Measurements from ENCODE around the gene GAS1. TPM values are rescaled to one million over a fixed set of nuclear protein-coding genes. Genes with fewer than 3 reads are reported as not detected.

The GAS1 gene
- total RNA-seq, 4 donors from 2014 or later: 22.8 to 50.6 (median 40.1) TPM

DNA sequence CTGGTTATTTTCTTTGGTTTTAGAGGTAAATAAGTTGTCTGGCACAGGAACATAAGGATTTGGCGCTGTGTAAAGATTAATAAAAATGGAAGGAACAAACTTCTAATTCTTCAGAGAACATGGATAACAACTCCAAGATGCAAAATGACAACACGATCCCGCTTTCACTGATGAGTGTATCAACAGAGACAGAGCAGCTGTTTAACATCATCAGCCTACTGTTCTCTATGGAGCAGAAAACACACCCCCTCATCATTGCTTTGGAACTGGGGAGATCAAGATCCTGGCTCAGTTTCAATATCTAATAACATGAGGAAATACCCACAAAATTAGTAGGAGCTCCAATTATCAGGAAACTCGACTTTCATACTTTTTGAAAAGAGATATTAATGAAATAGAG lies 8.3 kb upstream of the GAS1 start:
- 77% methylated on average over 4 of the region's 4 CpGs for WGBS
- H3K27ac ChIP-seq: no peak overlapping the region
- TF ChIP-seq POLR2AphosphoS5 (IDR thresholded peaks at IDR 0.05) (no peak), EP300 (IDR thresholded peaks at IDR 0.05) (no peak), POLR2A (IDR thresholded peaks at IDR 0.05) (no peak)
- TF ChIP-seq, protein P1, sequence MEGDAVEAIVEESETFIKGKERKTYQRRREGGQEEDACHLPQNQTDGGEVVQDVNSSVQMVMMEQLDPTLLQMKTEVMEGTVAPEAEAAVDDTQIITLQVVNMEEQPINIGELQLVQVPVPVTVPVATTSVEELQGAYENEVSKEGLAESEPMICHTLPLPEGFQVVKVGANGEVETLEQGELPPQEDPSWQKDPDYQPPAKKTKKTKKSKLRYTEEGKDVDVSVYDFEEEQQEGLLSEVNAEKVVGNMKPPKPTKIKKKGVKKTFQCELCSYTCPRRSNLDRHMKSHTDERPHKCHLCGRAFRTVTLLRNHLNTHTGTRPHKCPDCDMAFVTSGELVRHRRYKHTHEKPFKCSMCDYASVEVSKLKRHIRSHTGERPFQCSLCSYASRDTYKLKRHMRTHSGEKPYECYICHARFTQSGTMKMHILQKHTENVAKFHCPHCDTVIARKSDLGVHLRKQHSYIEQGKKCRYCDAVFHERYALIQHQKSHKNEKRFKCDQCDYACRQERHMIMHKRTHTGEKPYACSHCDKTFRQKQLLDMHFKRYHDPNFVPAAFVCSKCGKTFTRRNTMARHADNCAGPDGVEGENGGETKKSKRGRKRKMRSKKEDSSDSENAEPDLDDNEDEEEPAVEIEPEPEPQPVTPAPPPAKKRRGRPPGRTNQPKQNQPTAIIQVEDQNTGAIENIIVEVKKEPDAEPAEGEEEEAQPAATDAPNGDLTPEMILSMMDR (IDR thresholded peaks at IDR 0.05): no peak

DNA sequence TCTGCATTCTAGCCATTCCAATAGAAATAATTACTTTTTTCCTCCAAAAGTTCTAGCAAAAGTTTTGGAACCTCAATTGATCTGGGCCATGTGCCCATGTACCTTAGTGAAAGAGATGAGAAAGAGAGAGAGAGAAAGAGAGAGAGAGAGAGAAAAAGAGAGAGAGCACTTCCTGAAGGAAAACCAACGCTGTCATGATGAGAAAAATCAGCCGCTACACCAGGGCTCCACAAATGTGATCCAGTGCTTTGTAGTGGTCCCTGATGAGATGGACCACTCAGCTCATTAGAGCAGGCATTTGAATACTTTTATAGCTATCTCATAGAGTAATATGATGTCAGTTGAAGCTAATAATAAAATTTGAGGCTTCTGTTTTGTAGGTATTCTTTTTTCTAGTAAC lies 7.7 kb upstream of the GAS1 start:
- Histone ChIP-seq H3K4me1 (peaks cover 12% of the 10 kb centered on the region), H3K4me3 (no peak overlapping the region), H3K27ac (no peak overlapping the region), H3K9me3 (no peaks in the 10 kb centered on the region), H3K36me3 (no peaks in the 10 kb centered on the region), H3K27me3 (no peaks in the 10 kb centered on the region)
- TF ChIP-seq, protein P1 (IDR thresholded peaks at IDR 0.05): no peak
- TF ChIP-seq POLR2A (IDR thresholded peaks at IDR 0.05) (no peak), EP300 (IDR thresholded peaks at IDR 0.05) (no peak), POLR2AphosphoS5 (IDR thresholded peaks at IDR 0.05) (no peak)
- no peak for DNase-seq (ENCODE audit: low spot score in 2 of 2)
- 85% methylated on average over 2 of the region's 2 CpGs for WGBS

More for the DNA sequence above, 8.3 kb upstream of the GAS1 start:
- DNase-seq (ENCODE audit: low spot score in 2 of 2): no peak
- Histone ChIP-seq H3K36me3 (no peaks in the 10 kb centered on the region), H3K4me3 (no peak overlapping the region), H3K27me3 (no peaks in the 10 kb centered on the region), H3K4me1 (peaks cover 15% of the 10 kb centered on the region), H3K9me3 (no peaks in the 10 kb centered on the region)

DNA sequence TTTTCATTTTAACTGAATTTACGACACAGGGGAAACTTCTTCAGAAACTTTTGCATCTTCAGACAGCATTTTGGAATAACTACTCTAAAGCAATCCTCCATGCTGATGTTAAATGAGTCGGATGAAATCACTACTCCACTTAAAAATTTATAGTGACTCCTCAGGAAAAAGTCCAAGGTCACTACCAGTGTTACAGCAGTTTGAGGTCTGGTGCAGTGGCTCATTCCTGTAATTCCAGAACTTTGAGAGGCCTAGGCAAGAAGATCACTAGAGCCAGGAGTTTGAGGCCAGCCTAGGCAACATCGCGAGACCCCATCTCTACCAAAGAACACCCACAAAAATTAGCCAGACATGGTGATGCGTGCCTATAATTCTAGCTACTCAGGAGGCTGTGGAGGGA lies 5.9 kb upstream of the GAS1 start:
- Histone ChIP-seq H3K4me3 (no peak overlapping the region), H3K9me3 (no peaks in the 10 kb centered on the region), H3K36me3 (no peaks in the 10 kb centered on the region), H3K4me1 (peaks cover 14% of the 10 kb centered on the region), H3K27me3 (no peaks in the 10 kb centered on the region), H3K27ac (no peak overlapping the region)
- TF ChIP-seq POLR2AphosphoS5 (IDR thresholded peaks at IDR 0.05) (no peak), POLR2A (IDR thresholded peaks at IDR 0.05) (no peak), EP300 (IDR thresholded peaks at IDR 0.05) (no peak)
- TF ChIP-seq, protein P1 (IDR thresholded peaks at IDR 0.05): no peak
- WGBS: 98% methylated on average over 5 of the region's 5 CpGs
- no peak for DNase-seq (ENCODE audit: low spot score in 2 of 2)

DNA sequence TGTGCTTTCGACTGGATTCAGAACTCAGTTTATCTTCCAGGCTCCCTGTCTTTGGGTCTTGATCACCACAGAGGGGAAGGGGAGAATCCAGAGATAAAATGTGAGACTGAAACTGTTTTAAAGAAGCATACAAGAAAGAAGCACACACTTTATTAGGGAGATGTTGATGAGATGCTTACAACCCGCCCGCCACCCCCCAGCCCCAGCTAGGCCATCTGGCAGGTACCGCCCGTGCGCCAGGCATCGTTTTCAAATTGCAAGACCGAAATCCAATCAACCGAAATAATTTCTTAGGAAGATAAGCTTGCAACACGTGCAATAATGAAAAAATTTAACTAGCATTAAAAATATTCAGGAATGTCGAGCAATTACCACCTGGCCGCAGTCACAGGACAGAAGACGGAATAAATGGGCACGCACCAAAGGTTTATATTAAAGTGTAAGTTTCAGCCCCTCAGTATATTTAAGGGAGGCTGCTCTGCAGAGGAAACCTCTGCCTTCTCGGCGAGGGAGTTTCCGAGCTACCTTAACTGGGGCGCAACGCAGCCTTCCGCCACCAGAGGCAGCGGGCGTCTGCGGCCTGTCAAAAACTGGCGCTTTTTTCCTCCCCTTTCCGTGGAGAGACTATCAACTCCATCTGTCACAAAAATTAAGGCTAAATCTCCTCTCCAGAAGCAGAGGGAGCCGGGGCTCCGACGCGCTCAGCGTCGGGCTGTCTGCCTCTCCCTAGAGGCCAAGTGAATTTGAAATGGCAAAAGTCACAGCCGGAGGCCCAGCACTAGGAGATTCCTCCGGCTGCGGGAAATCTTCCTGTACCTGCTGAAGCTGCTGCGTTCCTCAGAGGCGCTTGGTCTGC lies 996 bp upstream of the GAS1 start:
- TF ChIP-seq EP300 (IDR thresholded peaks at IDR 0.05): no peak
- peak in 1 of 3 donors; percentile 5 for TF ChIP-seq POLR2AphosphoS5 (IDR thresholded peaks at IDR 0.05)
- TF ChIP-seq, protein P1 (IDR thresholded peaks at IDR 0.05): peak; percentile 81 to 91
- TF ChIP-seq POLR2A (IDR thresholded peaks at IDR 0.05): no peak
- H3K4me1 ChIP-seq: peaks cover 31% of the 10 kb centered on the region
- no peaks in the 10 kb centered on the region for H3K27me3 ChIP-seq
- DNase-seq (ENCODE audit: low spot score in 2 of 2): peak; percentile 85 to 86
- peak overlapping the region; percentile 96 for H3K27ac ChIP-seq
- H3K9me3 ChIP-seq: no peaks in the 10 kb centered on the region
- 0% methylated on average over 35 of the region's 36 CpGs for WGBS
- H3K4me3 ChIP-seq: peak overlapping the region; percentile 95
- no peaks in the 10 kb centered on the region for H3K36me3 ChIP-seq

Data from suprapubic skin (tissue), 4 donors.